AG04450 (cell line): ENCODE results near the gene ACOXL. TPM values are rescaled to one million over a fixed set of nuclear protein-coding genes. Genes with fewer than 3 reads are reported as not detected.

Experiments used
- CTCF ChIA-PET: fragments of 300-600, 350-600 bp; formaldehyde crosslinking; extraction: SDS; loops from one replicate; lab custom pipeline; 2022; ENCODE audit warnings: antibody characterized with exemption, inconsistent platforms; lab: Charles Lee
- POLR2A ChIA-PET: fragments of 350-600 bp; formaldehyde crosslinking; extraction: SDS; loops from one replicate; lab custom pipeline; 2021; ENCODE audit warnings: antibody characterized with exemption, inconsistent platforms; lab: Yijun Ruan, JAX
- DNase-seq: peaks from one replicate; pipeline ENCODE4 v3.0.0-alpha.2; 2011; ENCODE audit warnings: low read depth, low spot score
- H3K27ac ChIP-seq: one replicate; pipeline ENCODE4 v1.5.1; 2012; ENCODE audit warnings: low read depth, low read length, control low read depth
- H3K27me3 ChIP-seq: one replicate; pipeline ENCODE4 v1.6.0; 2012; ENCODE audit warnings: low read length; ENCODE audit not compliant: control insufficient read depth, insufficient read depth
- H3K4me3 ChIP-seq: 2 replicates; pipeline ENCODE4 v1.5.1; 2011; ENCODE audit warnings: mild to moderate bottlenecking, low read depth, low read length, control low read depth
- H3K9me3 ChIP-seq: 2 replicates; pipeline ENCODE4 v1.5.1; 2012; ENCODE audit warnings: low read length; ENCODE audit not compliant: control insufficient read depth, insufficient read depth
- polyA plus RNA-seq: library from polyadenylated mRNA; depleted of rRNA; stranded (reverse); fragments of >200 nt; gene quantifications from 2 replicates; pipeline ENCODE4 v1.2.3, GENCODE V29; 2011
- TF ChIP-seq, protein P1 (sequence below): IDR thresholded peaks from 2 replicates; pipeline ENCODE4 v1.5.1; 2011; ENCODE audit warnings: low read depth, low read length, control low read depth, inconsistent platforms

ACOXL gene
- polyA plus RNA-seq, 1 experiment: not detected

DNA sequence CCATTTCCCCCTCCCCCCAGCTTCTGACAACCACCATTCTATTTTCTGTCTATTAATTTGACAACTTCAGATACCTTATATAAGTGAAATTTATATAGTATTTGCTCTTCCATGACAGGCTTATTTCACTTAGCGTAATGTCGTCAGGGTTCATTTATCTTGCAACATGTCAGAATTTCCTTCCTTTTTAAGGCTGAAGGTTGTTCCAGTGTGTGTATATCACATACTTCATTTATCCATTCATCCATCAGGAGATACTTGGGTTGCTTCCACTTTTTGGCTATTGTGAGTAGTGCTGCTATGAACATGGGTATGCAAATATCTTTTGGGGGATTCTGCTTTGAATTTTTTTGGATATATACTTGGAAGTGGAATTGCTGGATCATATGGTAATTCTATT, 395.7 kb downstream of the ACOXL start:
- no peak overlapping the region for H3K27ac ChIP-seq
- TF ChIP-seq, protein P1, sequence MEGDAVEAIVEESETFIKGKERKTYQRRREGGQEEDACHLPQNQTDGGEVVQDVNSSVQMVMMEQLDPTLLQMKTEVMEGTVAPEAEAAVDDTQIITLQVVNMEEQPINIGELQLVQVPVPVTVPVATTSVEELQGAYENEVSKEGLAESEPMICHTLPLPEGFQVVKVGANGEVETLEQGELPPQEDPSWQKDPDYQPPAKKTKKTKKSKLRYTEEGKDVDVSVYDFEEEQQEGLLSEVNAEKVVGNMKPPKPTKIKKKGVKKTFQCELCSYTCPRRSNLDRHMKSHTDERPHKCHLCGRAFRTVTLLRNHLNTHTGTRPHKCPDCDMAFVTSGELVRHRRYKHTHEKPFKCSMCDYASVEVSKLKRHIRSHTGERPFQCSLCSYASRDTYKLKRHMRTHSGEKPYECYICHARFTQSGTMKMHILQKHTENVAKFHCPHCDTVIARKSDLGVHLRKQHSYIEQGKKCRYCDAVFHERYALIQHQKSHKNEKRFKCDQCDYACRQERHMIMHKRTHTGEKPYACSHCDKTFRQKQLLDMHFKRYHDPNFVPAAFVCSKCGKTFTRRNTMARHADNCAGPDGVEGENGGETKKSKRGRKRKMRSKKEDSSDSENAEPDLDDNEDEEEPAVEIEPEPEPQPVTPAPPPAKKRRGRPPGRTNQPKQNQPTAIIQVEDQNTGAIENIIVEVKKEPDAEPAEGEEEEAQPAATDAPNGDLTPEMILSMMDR: no peak
- POLR2A ChIA-PET: no interaction called here
- H3K9me3 ChIP-seq: no peaks in the 10 kb centered on the region
- no peak overlapping the region for H3K4me3 ChIP-seq
- CTCF ChIA-PET: no interaction called here
- no peaks in the 10 kb centered on the region for H3K27me3 ChIP-seq
- DNase-seq: no peak

DNA sequence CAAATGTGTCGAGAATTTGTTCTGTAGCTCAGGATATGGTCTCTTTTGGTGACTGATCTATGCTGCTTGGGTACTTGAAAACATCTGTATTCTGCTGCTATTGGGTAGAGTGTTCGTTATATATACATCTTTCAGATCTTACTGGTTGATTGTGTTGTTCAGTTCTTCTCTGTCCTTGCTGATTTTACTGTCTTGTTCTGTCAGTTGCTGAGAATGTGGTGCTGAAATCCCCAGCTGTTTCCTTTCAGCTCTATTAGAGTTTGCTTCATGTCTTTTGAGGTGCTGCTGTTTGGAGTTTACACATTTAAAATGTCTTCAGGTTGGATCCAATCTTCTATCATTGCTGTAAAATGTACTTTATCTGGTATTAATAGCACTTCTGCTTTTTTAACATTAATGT, 401.2 kb downstream of the ACOXL start:
- Histone ChIP-seq H3K27ac (no peak overlapping the region), H3K9me3 (no peaks in the 10 kb centered on the region; the same call in 1 of the 2 replicates), H3K27me3 (no peaks in the 10 kb centered on the region), H3K4me3 (no peak overlapping the region)
- ChIA-PET POLR2A (no interaction called here), CTCF (no interaction called here)
- no peak for DNase-seq
- TF ChIP-seq, protein P1: no peak

DNA sequence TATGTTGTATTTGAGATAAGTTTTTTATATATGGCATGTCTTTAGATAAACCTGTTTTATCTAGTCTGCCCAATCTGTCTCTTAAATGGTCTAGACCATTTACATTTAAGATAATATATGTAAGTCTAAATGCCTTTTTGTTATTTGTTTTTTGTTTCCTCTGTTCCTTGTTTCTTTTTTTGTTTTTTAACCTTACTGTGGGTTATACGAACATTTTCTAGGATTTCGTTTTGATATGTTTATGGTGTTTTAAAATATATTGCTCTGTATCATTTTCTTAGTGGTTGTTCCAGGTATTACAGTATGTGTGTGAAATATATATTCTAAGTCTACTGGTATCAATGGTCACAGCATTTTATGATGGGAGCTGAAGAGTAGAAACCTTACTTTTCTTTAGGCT, 401.7 kb downstream of the ACOXL start:
- ChIA-PET CTCF (no interaction called here), POLR2A (no interaction called here)
- TF ChIP-seq, protein P1: no peak
- DNase-seq: no peak
- H3K27me3 ChIP-seq: no peaks in the 10 kb centered on the region
- no peak overlapping the region for H3K4me3 ChIP-seq
- H3K9me3 ChIP-seq: no peaks in the 10 kb centered on the region; the same call in 1 of the 2 replicates
- H3K27ac ChIP-seq: no peak overlapping the region

DNA sequence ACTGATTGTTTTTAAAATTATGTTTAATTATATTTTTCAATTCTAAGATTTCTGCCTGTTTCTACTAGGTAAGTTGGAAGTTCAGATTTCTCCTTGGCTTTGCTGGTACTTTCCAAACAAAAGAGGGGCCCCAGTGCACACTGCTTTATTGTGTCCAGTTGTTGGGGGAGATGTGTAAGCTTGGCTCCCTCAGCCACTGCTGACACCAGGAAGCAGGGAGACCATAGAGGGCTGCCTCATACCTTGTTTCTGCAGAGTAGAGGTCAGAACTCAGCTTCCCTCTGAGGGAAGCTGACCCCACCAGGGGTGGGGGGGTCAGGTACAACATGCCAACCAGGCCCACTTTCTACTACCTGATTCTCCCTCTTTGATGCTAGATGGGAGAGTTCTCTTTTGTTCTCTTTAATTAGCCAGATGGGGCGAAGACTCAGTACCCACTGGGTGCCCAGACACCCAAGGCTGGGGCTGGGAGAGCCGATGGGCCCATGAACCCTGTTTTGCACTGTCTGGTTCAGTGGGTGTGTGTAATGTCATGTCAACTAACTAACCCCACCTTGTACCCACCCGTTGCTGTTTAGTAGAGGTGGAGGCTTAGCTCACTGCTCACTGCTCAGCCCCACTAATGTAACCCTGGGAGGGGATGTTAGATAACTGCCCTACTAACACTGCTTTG, 403.0 kb downstream of the ACOXL start:
- Histone ChIP-seq H3K9me3 (no peaks in the 10 kb centered on the region; the same call in 1 of the 2 replicates), H3K27me3 (no peaks in the 10 kb centered on the region), H3K4me3 (no peak overlapping the region), H3K27ac (no peak overlapping the region)
- no peak for DNase-seq
- TF ChIP-seq, protein P1: no peak
- ChIA-PET POLR2A (no interaction called here), CTCF (interaction anchor here (1.0 kb wide), 1 partner anchor 10 kb away, joined by 3 read pairs; no protein-coding TSS in a partner anchor)

DNA sequence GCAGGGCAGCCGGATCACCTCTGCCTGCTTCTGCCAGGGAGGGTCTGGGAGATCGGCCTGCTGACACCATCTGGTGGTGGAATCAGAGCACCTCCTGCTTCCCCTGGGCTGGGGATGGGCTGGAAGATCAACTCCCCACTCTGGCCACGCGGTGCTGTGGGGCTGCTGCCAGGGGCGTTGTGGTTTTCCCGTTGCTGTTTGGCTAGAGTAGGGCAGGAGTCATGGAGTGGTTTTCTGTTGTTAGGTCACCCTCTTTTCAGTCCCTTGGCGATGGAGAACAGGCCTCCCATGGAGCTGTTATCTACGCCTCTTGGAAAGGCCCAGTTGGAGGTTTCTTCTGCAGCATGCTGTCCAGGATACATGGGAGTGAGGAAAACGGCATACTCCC, 403.5 kb downstream of the ACOXL start:
- no peaks in the 10 kb centered on the region for H3K27me3 ChIP-seq
- H3K4me3 ChIP-seq: no peak overlapping the region
- no peak overlapping the region for H3K27ac ChIP-seq
- TF ChIP-seq, protein P1: no peak
- POLR2A ChIA-PET: no interaction called here
- H3K9me3 ChIP-seq: no peaks in the 10 kb centered on the region; the same call in 1 of the 2 replicates
- DNase-seq: no peak
- CTCF ChIA-PET: interaction anchor here (1.0 kb wide), 1 partner anchor 9 kb away, joined by 3 read pairs; no protein-coding TSS in a partner anchor
